HAP-1 (cell line): ENCODE results near the gene AGAP1.

ENCODE experiments used
- DNase-seq, 2 experiments: peaks; one replicate each; pipeline ENCODE4 v3.0.0-alpha.2; 2016 to 2020; ENCODE audit warnings: low spot score in 2 of 2
- H3K27me3 ChIP-seq: fragments of 250-450 bp; sonication (Bioruptor Pico); 2 replicates; pipeline ENCODE4 v1.5.1; 2020; ENCODE audit warnings: low read depth, mild to moderate bottlenecking, moderate library complexity
- H3K36me3 ChIP-seq: fragments of 250-450 bp; sonication (Bioruptor Pico); replicated peaks from 2 replicates; pipeline ENCODE4 v1.5.1; 2020; ENCODE audit warnings: mild to moderate bottlenecking
- H3K4me1 ChIP-seq: fragments of 250-450 bp; sonication (Bioruptor Pico); 2 replicates; pipeline ENCODE4 v1.5.1; 2020; ENCODE audit warnings: mild to moderate bottlenecking
- H3K4me3 ChIP-seq: fragments of 250-450 bp; sonication (Bioruptor Pico); 2 replicates; pipeline ENCODE4 v1.5.1; 2020; ENCODE audit warnings: mild to moderate bottlenecking, moderate library complexity
- H3K9me3 ChIP-seq: fragments of 250-450 bp; sonication (Bioruptor Pico); 2 replicates; pipeline ENCODE4 v1.5.1; 2020; ENCODE audit warnings: mild to moderate bottlenecking, moderate library complexity
- in situ Hi-C: fragments of 300-500 bp; cut with MboI; formaldehyde crosslinking; loops from 3 replicates; pipeline ENCODE4 v1.14.3; 2020; ENCODE audit warnings: low sequenced_read_pairs, inconsistent platforms, mixed read lengths

Gene AGAP1

GRCh38 chr2:235954888-235955480 lies 461.1 kb downstream of the AGAP1 start:
- Histone ChIP-seq H3K9me3 (no peaks in the 10 kb centered on the region), H3K4me3 (no peak overlapping the region), H3K36me3 (no peaks in the 10 kb centered on the region), H3K27me3 (no peaks in the 10 kb centered on the region), H3K4me1 (no peaks in the 10 kb centered on the region)
- in situ Hi-C loops: no loop called here
- DNase-seq: no peak

- Histone ChIP-seq H3K4me1 (no peaks in the 10 kb centered on the region), H3K36me3 (no peaks in the 10 kb centered on the region), H3K4me3 (no peak overlapping the region), H3K9me3 (no peaks in the 10 kb centered on the region), H3K27me3 (no peaks in the 10 kb centered on the region)
- no peak for DNase-seq
- in situ Hi-C loops: no loop called here
Observed at GRCh38 chr2:235955664-235956063, 461.8 kb downstream of the AGAP1 start.

GRCh38 chr2:235956281-235956970 lies 462.6 kb downstream of the AGAP1 start:
- Histone ChIP-seq H3K27me3 (no peaks in the 10 kb centered on the region), H3K9me3 (no peaks in the 10 kb centered on the region), H3K36me3 (no peaks in the 10 kb centered on the region), H3K4me3 (no peak overlapping the region), H3K4me1 (no peaks in the 10 kb centered on the region)
- DNase-seq: no peak
- in situ Hi-C loops: no loop called here

DNA sequence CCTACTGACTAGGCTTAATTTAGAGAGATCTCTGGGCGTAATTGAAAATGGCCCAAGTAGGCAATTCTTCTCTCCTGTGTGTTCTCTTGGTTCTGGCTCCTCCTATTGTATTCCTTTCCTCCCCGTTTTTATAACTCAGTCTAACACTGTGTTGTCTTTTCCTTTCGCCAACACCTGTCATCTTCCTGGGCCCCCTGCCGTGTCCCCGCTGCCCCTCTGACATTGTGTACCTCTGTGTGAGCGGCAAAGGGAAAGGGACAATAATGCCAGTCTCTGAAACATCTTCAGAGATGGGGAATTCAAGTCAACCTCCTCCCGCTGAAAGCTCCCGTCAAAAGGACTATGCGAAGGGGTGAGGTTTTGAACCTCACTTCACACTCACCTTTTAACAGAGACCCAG lies 463.4 kb downstream of the AGAP1 start:
- H3K27me3 ChIP-seq: no peaks in the 10 kb centered on the region

GRCh38 chr2:235958221-235958930 lies 464.5 kb downstream of the AGAP1 start:
- no peak for DNase-seq
- H3K4me3 ChIP-seq: no peak overlapping the region
- no peaks in the 10 kb centered on the region for H3K27me3 ChIP-seq
- no peaks in the 10 kb centered on the region for H3K9me3 ChIP-seq
- no peaks in the 10 kb centered on the region for H3K36me3 ChIP-seq
- H3K4me1 ChIP-seq: no peaks in the 10 kb centered on the region
- in situ Hi-C loops: no loop called here

More for the DNA sequence above, 463.4 kb downstream of the AGAP1 start:
- no peaks in the 10 kb centered on the region for H3K9me3 ChIP-seq
- H3K36me3 ChIP-seq: no peaks in the 10 kb centered on the region
- in situ Hi-C loops: no loop called here
- no peak for DNase-seq
- no peak overlapping the region for H3K4me3 ChIP-seq
- H3K4me1 ChIP-seq: no peaks in the 10 kb centered on the region

DNA sequence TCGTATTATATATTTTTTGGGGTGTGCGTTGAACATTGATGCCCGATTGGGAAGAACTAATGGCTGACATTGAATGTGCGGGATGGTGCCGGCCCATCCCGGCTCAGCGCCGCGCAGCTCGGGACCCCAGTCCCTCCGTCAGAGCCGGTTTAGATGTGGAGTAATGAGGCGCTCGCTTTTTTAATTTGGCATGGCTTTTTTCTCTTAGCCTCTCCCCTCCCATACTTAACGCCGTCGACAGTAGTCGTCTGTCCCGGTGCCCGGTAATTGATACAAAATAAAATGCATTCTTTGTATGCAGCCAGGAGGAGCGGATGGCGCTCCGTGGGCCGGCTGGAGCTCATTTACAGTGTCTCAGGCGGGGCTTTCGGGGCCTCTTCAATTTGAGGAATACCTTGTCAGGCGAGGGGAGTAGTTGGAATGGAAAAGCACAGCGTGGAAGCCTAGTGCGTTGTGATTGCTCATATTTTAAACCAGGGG lies 465.1 kb downstream of the AGAP1 start:
- in situ Hi-C loops: no loop called here
- Histone ChIP-seq H3K27me3 (no peaks in the 10 kb centered on the region), H3K36me3 (no peaks in the 10 kb centered on the region), H3K9me3 (no peaks in the 10 kb centered on the region), H3K4me1 (no peaks in the 10 kb centered on the region), H3K4me3 (no peak overlapping the region)
- DNase-seq: no peak

- H3K9me3 ChIP-seq: no peaks in the 10 kb centered on the region
- H3K4me1 ChIP-seq: no peaks in the 10 kb centered on the region
- in situ Hi-C loops: no loop called here
- H3K27me3 ChIP-seq: no peaks in the 10 kb centered on the region
- DNase-seq: no peak
- no peaks in the 10 kb centered on the region for H3K36me3 ChIP-seq
- no peak overlapping the region for H3K4me3 ChIP-seq
Observed at GRCh38 chr2:235960011-235960715, 466.3 kb downstream of the AGAP1 start.

- in situ Hi-C loops: no loop called here
- Histone ChIP-seq H3K9me3 (no peaks in the 10 kb centered on the region), H3K4me3 (no peak overlapping the region), H3K4me1 (no peaks in the 10 kb centered on the region), H3K27me3 (no peaks in the 10 kb centered on the region), H3K36me3 (no peaks in the 10 kb centered on the region)
- DNase-seq: no peak
Observed at GRCh38 chr2:235960716-235961640, 467.1 kb downstream of the AGAP1 start.

DNA sequence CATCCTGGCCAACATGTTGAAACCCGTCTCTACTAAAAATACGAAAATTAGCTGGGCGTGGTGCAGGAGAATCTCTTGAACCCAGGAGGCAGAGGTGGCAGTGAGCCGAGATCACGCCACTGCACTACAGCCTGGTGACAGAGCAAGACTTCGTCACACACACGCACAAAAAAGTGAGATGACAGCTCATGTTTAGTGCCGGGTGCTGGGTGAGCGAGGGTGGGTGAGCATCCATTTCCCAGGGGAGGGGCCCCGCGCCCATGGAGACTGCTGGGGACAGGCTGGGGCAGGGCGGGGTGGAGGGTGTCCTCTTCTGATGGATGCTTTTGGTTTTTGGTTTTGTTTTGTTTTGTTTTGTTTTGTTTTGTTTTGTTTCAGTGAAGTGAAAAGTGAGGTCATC lies 467.9 kb downstream of the AGAP1 start:
- Histone ChIP-seq H3K4me1 (no peaks in the 10 kb centered on the region), H3K4me3 (no peak overlapping the region), H3K27me3 (no peaks in the 10 kb centered on the region), H3K36me3 (no peaks in the 10 kb centered on the region), H3K9me3 (no peaks in the 10 kb centered on the region)
- in situ Hi-C loops: no loop called here
- DNase-seq: no peak

DNA sequence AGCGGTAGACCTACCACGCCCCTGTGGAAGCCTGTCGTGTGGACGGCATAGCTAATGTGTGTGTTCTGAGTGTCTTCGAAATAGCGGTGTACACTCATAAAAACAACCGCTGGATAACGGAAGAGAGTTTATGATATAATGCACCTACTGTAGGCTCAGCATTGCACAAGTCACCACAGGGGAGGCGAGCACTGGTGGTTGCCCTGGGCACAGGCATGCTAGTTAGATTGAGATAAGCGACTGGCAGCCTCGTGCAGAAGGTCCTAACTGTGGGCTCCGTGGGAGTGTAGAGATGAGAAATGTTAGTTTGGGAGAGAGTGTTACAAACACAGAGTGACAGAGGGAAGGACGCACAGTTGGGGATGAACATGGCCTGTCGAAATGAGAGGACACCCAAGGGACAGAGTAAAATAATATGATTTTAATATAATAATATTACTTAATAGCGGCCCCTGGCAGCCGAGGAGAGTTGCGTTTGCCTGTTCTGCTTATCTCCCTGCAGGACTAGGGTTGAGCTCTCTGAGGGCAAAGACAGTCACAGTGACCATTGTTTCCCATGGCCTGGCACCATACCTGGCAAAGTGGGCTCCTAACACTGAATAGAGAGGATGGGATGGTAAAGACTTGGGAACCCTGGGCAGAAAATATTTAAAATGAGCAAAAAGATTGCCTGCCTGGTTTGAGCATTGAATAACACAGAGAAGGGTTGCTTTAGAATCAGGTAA lies 470.2 kb downstream of the AGAP1 start:
- DNase-seq: no peak
- Histone ChIP-seq H3K4me3 (no peak overlapping the region), H3K9me3 (no peaks in the 10 kb centered on the region), H3K36me3 (no peaks in the 10 kb centered on the region), H3K27me3 (no peaks in the 10 kb centered on the region), H3K4me1 (no peaks in the 10 kb centered on the region)
- in situ Hi-C loops: no loop called here

DNA sequence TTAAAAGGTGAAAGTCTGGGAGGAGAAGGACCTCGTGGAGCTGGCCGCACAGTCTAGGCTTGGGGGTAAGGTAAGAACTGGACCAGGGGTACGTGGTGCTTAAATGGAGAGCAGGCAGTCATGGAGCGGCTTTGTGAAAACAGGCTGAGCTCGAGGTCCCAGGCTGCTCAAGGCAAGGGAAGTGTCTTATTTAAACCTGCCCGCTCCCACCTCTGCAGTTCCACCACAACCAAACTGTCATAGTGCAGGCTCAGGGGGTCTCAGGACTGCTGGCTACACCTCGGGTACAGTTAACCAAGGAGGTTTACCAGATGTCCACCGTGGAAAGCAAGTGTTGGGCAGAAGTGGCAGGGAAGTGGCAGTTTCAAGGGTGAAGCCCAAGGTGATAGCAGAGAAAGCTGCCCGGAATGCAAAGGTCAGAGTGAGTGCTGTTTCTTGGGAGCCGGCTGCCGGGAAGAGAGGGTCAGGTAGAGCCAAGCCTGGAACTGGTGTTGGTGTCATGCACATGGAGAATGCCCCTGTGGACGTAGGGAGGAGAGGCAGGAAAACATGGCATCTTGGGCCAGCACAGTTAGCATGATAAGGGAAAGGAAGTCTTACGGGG lies 471.0 kb downstream of the AGAP1 start:
- no peaks in the 10 kb centered on the region for H3K4me1 ChIP-seq
- no peaks in the 10 kb centered on the region for H3K9me3 ChIP-seq
- in situ Hi-C loops: no loop called here
- H3K4me3 ChIP-seq: no peak overlapping the region
- no peak for DNase-seq
- H3K36me3 ChIP-seq: no peaks in the 10 kb centered on the region
- H3K27me3 ChIP-seq: no peaks in the 10 kb centered on the region

DNA sequence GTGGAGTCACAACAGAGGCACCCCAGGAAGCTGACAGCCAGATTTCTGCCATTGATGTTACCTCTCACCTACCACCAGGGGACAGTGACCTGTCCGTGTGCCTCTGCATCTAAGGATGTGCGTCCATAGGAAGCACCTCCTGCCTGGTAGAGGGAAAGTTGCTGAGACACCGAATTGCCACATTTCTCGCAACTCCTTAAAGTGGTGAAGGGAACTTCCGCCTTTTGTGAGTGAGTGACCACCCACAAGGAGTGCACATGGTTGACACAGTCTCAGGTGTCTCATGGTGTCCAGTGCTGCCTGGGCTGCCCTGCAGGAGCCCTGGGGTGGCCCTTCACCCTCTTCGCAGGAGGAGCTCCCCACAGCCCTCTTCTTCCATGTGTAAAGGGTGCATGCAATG lies 472.6 kb downstream of the AGAP1 start:
- Histone ChIP-seq H3K9me3 (no peaks in the 10 kb centered on the region), H3K27me3 (no peaks in the 10 kb centered on the region), H3K4me1 (no peaks in the 10 kb centered on the region), H3K36me3 (no peaks in the 10 kb centered on the region), H3K4me3 (no peak overlapping the region)
- DNase-seq: no peak
- in situ Hi-C loops: no loop called here
